ENCODE data around the gene OBSCN.

- TF ChIP-seq CTCF (IDR thresholded peaks at IDR 0.05; ENCODE audit: insufficient read depth, low read depth, low read length) (no peak), EZH2 (IDR thresholded peaks at IDR 0.05; ENCODE audit: insufficient read depth, low read length) (no peak)
These were observed 162.0 kb downstream of the OBSCN start for GRCh38 chr1:228369608-228370438.
